ENCODE data around the gene XIRP1. TPM values are rescaled to one million over a fixed set of nuclear protein-coding genes. Genes with fewer than 3 reads are reported as not detected.

The XIRP1 gene, protein sequence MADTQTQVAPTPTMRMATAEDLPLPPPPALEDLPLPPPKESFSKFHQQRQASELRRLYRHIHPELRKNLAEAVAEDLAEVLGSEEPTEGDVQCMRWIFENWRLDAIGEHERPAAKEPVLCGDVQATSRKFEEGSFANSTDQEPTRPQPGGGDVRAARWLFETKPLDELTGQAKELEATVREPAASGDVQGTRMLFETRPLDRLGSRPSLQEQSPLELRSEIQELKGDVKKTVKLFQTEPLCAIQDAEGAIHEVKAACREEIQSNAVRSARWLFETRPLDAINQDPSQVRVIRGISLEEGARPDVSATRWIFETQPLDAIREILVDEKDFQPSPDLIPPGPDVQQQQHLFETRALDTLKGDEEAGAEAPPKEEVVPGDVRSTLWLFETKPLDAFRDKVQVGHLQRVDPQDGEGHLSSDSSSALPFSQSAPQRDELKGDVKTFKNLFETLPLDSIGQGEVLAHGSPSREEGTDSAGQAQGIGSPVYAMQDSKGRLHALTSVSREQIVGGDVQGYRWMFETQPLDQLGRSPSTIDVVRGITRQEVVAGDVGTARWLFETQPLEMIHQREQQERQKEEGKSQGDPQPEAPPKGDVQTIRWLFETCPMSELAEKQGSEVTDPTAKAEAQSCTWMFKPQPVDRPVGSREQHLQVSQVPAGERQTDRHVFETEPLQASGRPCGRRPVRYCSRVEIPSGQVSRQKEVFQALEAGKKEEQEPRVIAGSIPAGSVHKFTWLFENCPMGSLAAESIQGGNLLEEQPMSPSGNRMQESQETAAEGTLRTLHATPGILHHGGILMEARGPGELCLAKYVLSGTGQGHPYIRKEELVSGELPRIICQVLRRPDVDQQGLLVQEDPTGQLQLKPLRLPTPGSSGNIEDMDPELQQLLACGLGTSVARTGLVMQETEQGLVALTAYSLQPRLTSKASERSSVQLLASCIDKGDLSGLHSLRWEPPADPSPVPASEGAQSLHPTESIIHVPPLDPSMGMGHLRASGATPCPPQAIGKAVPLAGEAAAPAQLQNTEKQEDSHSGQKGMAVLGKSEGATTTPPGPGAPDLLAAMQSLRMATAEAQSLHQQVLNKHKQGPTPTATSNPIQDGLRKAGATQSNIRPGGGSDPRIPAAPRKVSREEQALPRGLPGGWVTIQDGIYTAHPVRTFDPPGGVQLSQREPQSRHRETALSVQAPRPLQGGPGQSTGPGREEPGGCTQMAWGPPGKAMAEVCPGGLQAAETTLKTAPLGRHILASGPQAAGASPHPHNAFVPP (N-terminal part only)
- not detected for total RNA-seq
- polyA plus RNA-seq = under 1 TPM in 1 of 2 donors, not detected in 1; 0.03 TPM

DNA sequence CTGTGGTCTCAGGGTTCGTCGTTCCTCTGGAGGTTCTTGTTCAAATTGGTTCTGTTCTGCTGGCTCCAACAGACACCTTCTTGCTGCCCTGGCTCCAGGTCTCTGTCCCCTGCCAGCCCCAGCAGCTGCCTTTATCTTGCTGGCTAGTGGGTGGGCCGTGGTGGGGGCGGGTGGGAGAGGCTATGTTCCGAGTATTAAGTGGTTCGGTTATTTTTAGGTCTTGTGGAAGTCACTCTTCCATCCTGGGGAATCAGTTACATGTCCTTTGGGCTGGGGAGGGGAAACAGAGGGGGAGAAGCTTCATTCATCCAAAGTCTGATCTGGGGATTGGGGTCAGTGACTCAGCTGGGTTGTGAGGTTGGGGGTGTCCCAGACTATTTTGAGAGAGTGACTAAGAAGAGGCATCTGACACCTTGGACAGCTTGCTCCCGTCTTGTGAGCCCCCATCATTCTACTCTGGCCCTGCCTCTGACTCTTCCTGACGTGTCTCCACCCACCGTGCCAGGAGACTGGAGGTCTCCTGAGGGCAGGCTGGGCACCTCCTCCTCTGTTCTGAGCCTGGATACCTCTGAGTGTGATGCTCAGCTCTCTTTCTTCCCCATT, at the start of gene XIRP1:
Gene XIRP1, minus strand, starts transcription at position 106 of the 603 bp plus-strand sequence. CDS start 3,150 bp downstream, outside the sequence.
- H3K36me3 ChIP-seq (ENCODE audit: insufficient read depth, low read length) = no peaks in the 10 kb centered on the region
- Mint-ChIP-seq H3K9me3 (no peaks in the 10 kb centered on the region), H3K4me3 (no peak within 1 kb of the TSS), H3K27me3 (peaks cover 2 to 4% of the 10 kb centered on the region in 2 donors), H3K27ac (peak within 1 kb of the TSS in 2 of 7 donors; percentile 60 to 73), H3K4me1 (peaks cover 0 to 7% (median 5%) of the 10 kb centered on the region in 4 donors), H3K36me3 (no peaks in the 10 kb centered on the region)
- ChIA-PET CTCF (ENCODE audit: partially characterized antibody) (interaction anchor here (0.6 to 15.7 kb wide), 4 partner anchors 15 to 133 kb away, joined by 4 to 427 read pairs (median 34); partner anchors contain the start of gene CX3CR1), POLR2A (ENCODE audit: partially characterized antibody) (interaction anchor here (1.1 to 1.4 kb wide), 2 partner anchors 14 to 96 kb away, joined by 3 read pairs; no protein-coding TSS in a partner anchor)
- H3K9me3 ChIP-seq (ENCODE audit: control insufficient read depth in 1 of 2, low read length in 2 of 2) = no peaks in the 10 kb centered on the region
- intact Hi-C loops (cut with micrococcal nuclease) = no loop called here
- no peaks in the 10 kb centered on the region for H3K27me3 ChIP-seq (ENCODE audit: insufficient read depth, low read length)
- no peaks in the 10 kb centered on the region for H3K4me1 ChIP-seq (ENCODE audit: insufficient read depth, low read length)
- H3K27ac ChIP-seq (ENCODE audit: low read depth, low read length) = no peak within 1 kb of the TSS
- H3K4me3 ChIP-seq (ENCODE audit: low read length in 2 of 2) = no peak within 1 kb of the TSS
- DNase-seq = no peak

DNA sequence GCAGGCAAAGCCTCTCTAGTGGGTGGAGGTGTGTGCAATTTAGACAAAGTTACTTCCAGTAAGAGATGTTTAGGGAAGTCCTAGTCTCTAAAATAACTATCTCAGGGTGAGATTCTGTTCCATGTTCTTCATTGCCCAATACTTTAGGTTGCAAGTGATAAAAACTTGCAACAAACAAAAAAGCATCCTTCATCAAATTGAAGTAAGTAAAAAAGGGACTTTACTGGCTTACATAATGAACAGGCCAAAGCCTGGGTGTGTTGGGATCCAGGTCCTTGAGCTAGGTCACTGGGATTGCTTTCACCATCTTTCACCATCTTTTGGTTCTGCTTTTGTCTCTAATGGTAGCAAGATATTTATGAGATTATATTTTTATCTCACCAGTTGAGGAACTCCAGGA, 49.2 kb upstream of the XIRP1 start:
- H3K27me3 Mint-ChIP-seq = peaks cover 0 to 2% of the 10 kb centered on the region in 2 donors
- H3K4me1 ChIP-seq (ENCODE audit: insufficient read depth, low read length) = no peaks in the 10 kb centered on the region
- H3K27ac ChIP-seq (ENCODE audit: low read depth, low read length) = no peak overlapping the region
- no peak for DNase-seq
- intact Hi-C loops (cut with micrococcal nuclease) = no loop called here
- no peaks in the 10 kb centered on the region for H3K27me3 ChIP-seq (ENCODE audit: insufficient read depth, low read length)
- no peak overlapping the region for H3K4me3 ChIP-seq (ENCODE audit: low read length in 2 of 2)
- no peak overlapping the region for H3K4me3 Mint-ChIP-seq
- H3K4me1 Mint-ChIP-seq = no peaks in the 10 kb centered on the region
- ChIA-PET POLR2A (ENCODE audit: partially characterized antibody) (no interaction called here), CTCF (ENCODE audit: partially characterized antibody) (interaction anchor here (0.9 to 2.1 kb wide), 3 partner anchors 10 to 49 kb away, joined by 3 to 5 read pairs (median 4); no protein-coding TSS in a partner anchor)
- H3K36me3 Mint-ChIP-seq = no peaks in the 10 kb centered on the region
- H3K27ac Mint-ChIP-seq = no peak overlapping the region
- H3K36me3 ChIP-seq (ENCODE audit: insufficient read depth, low read length) = no peaks in the 10 kb centered on the region
- no peaks in the 10 kb centered on the region for H3K9me3 ChIP-seq (ENCODE audit: control insufficient read depth in 1 of 2, low read length in 2 of 2)
- peaks cover 0 to 7% (median 2%) of the 10 kb centered on the region in 8 donors for H3K9me3 Mint-ChIP-seq

DNA sequence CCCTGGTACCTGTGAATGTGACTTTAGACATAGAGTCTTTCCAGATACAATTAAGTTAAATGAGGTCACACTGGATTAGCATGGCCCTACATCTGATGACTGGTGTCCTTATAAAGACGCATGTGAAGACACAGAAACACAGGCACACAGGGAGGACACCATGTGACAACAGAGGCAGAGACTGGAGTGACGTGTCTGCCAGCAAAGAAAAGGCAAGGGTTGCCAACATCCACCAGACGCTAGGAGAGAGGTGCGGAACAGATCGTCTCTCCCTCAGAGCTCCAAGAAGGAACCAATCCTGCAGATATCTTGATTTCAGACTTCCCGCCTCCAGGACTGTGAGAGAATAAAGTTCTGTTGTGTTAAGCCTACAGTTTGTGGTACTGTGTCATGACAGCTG, 44.6 kb upstream of the XIRP1 start:
- no peak for DNase-seq
- Histone ChIP-seq H3K9me3 (ENCODE audit: control insufficient read depth in 1 of 2, low read length in 2 of 2) (no peaks in the 10 kb centered on the region), H3K27ac (ENCODE audit: low read depth, low read length) (no peak overlapping the region), H3K27me3 (ENCODE audit: insufficient read depth, low read length) (no peaks in the 10 kb centered on the region), H3K4me1 (ENCODE audit: insufficient read depth, low read length) (peaks cover 21% of the 10 kb centered on the region), H3K4me3 (ENCODE audit: low read length in 2 of 2) (no peak overlapping the region), H3K36me3 (ENCODE audit: insufficient read depth, low read length) (no peaks in the 10 kb centered on the region)
- POLR2A ChIA-PET (ENCODE audit: partially characterized antibody) = no interaction called here
- Mint-ChIP-seq H3K36me3 (no peaks in the 10 kb centered on the region), H3K9me3 (no peaks in the 10 kb centered on the region), H3K27ac (no peak overlapping the region), H3K4me3 (no peak overlapping the region), H3K4me1 (peaks cover 15 to 27% (median 17%) of the 10 kb centered on the region in 4 donors), H3K27me3 (peaks cover 0 to 8% of the 10 kb centered on the region in 2 donors)
- intact Hi-C loops (cut with micrococcal nuclease) = no loop called here
- CTCF ChIA-PET (ENCODE audit: partially characterized antibody) = interaction anchor here (2.4 kb wide), 1 partner anchor 55 kb away, joined by 10 read pairs; no protein-coding TSS in a partner anchor

DNA sequence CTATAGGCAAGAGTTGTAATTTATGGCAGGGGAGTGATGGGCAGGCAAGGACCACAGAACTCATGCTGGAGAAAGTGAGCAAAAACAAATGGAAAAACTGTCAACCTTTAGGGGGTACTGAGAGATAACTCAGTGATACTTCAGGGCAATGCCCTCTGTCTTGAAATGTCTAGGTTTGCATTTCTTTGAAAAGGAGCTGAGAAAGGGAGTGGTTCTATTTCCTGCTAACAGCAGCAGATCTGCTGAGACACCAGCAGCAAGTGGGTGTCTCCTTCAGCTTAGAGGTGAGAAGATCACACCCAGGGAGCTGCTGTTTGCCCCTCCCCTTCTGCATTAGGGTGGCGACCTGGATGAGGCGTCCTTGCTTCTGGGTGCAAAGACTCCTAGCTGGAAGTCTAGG, 42.3 kb upstream of the XIRP1 start:
- Mint-ChIP-seq H3K9me3 (no peaks in the 10 kb centered on the region), H3K4me1 (peaks cover 16 to 27% (median 19%) of the 10 kb centered on the region in 4 donors), H3K4me3 (peak overlapping the region; percentile 21 to 69 (median 62)), H3K36me3 (no peaks in the 10 kb centered on the region), H3K27ac (peak overlapping the region; percentile 5 to 86 (median 84)), H3K27me3 (peaks cover 2 to 8% of the 10 kb centered on the region in 2 donors)
- no peak overlapping the region for H3K4me3 ChIP-seq (ENCODE audit: low read length in 2 of 2)
- H3K9me3 ChIP-seq (ENCODE audit: control insufficient read depth in 1 of 2, low read length in 2 of 2) = no peaks in the 10 kb centered on the region
- intact Hi-C loops (cut with micrococcal nuclease) = no loop called here
- H3K27ac ChIP-seq (ENCODE audit: low read depth, low read length) = peak overlapping the region; percentile 1
- no peaks in the 10 kb centered on the region for H3K36me3 ChIP-seq (ENCODE audit: insufficient read depth, low read length)
- POLR2A ChIA-PET (ENCODE audit: partially characterized antibody) = interaction anchor here (1.3 kb wide), 1 partner anchor 45 kb away, joined by 4 read pairs; the partner anchor contains the start of gene CX3CR1
- CTCF ChIA-PET (ENCODE audit: partially characterized antibody) = interaction anchor here (0.9 to 3.1 kb wide), 5 partner anchors 14 to 53 kb away, joined by 3 to 18 read pairs (median 4); no protein-coding TSS in a partner anchor
- peaks cover 21% of the 10 kb centered on the region for H3K4me1 ChIP-seq (ENCODE audit: insufficient read depth, low read length)
- peak in 4 of 5 donors; percentile 31 to 38 (median 35) for DNase-seq
- no peaks in the 10 kb centered on the region for H3K27me3 ChIP-seq (ENCODE audit: insufficient read depth, low read length)

DNA sequence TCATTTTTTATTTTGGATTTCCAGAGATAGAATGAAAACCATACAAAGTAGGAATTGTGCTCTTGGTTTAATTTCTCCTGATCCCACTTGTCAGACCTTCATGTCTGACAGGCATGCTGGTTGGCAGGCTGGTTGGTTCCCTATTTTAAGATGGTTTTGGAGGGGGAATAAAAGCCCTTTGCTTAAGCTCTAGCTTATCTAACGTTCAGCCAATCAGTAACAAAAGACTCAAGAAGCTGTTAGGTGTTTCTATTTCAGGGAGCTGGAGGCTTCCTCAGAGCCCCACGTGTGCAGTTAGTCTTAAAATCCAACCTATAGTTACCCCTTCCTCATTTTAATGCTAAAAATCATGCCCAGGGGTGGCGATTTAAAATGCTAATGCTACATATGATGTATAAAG, 40.5 kb upstream of the XIRP1 start:
- peaks cover 21% of the 10 kb centered on the region for H3K4me1 ChIP-seq (ENCODE audit: insufficient read depth, low read length)
- H3K9me3 ChIP-seq (ENCODE audit: control insufficient read depth in 1 of 2, low read length in 2 of 2) = no peaks in the 10 kb centered on the region
- ChIA-PET POLR2A (ENCODE audit: partially characterized antibody) (no interaction called here), CTCF (ENCODE audit: partially characterized antibody) (interaction anchor here (0.6 to 3.1 kb wide), 4 partner anchors 17 to 260 kb away, joined by 3 to 18 read pairs (median 6); no protein-coding TSS in a partner anchor)
- H3K4me3 Mint-ChIP-seq = peak overlapping the region in 1 of 8 donors; percentile 40
- H3K4me1 Mint-ChIP-seq = peaks cover 16 to 27% (median 19%) of the 10 kb centered on the region in 4 donors
- H3K27ac Mint-ChIP-seq = peak overlapping the region in 1 of 7 donors; percentile 53
- H3K36me3 ChIP-seq (ENCODE audit: insufficient read depth, low read length) = no peaks in the 10 kb centered on the region
- no peak overlapping the region for H3K4me3 ChIP-seq (ENCODE audit: low read length in 2 of 2)
- H3K27ac ChIP-seq (ENCODE audit: low read depth, low read length) = no peak overlapping the region
- intact Hi-C loops (cut with micrococcal nuclease) = no loop called here
- no peaks in the 10 kb centered on the region for H3K27me3 ChIP-seq (ENCODE audit: insufficient read depth, low read length)
- peaks cover 2 to 8% of the 10 kb centered on the region in 2 donors for H3K27me3 Mint-ChIP-seq
- DNase-seq = no peak
- H3K9me3 Mint-ChIP-seq = no peaks in the 10 kb centered on the region
- no peaks in the 10 kb centered on the region for H3K36me3 Mint-ChIP-seq

DNA sequence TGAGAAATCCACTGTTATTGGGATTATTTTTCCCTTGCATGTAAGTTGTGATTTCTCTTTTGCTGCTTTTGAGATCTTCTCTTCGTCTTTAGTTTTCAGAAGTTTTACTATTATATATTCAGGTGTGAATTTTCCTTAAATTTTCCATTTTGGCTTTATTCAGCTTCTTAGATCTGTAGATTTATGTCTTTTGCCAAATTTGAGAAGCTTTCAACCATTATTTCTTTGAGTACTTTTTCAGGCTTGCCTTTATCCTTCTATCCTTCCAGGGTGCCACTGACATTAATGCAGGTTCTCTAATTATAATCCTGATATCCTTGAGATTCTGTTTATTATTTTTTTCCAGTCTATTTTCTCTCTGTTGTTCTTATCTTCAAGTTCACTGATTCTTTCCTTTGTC, 38.1 kb upstream of the XIRP1 start:
- ChIA-PET POLR2A (ENCODE audit: partially characterized antibody) (no interaction called here), CTCF (ENCODE audit: partially characterized antibody) (no interaction called here)
- Mint-ChIP-seq H3K36me3 (no peaks in the 10 kb centered on the region), H3K9me3 (no peaks in the 10 kb centered on the region), H3K4me3 (no peak overlapping the region), H3K4me1 (peaks cover 16 to 27% (median 21%) of the 10 kb centered on the region in 4 donors), H3K27me3 (peaks cover 2 to 8% of the 10 kb centered on the region in 2 donors), H3K27ac (no peak overlapping the region)
- no peaks in the 10 kb centered on the region for H3K27me3 ChIP-seq (ENCODE audit: insufficient read depth, low read length)
- no peaks in the 10 kb centered on the region for H3K36me3 ChIP-seq (ENCODE audit: insufficient read depth, low read length)
- no peak overlapping the region for H3K4me3 ChIP-seq (ENCODE audit: low read length in 2 of 2)
- intact Hi-C loops (cut with micrococcal nuclease) = no loop called here
- no peak overlapping the region for H3K27ac ChIP-seq (ENCODE audit: low read depth, low read length)
- peaks cover 21% of the 10 kb centered on the region for H3K4me1 ChIP-seq (ENCODE audit: insufficient read depth, low read length)
- no peaks in the 10 kb centered on the region for H3K9me3 ChIP-seq (ENCODE audit: control insufficient read depth in 1 of 2, low read length in 2 of 2)
- no peak for DNase-seq

Measured in CD4-positive, alpha-beta memory T cell (primary cell).